Keratinocyte (primary cell): ENCODE measurements around the gene CDC34.

Experiments
- CTCF ChIP-seq, 3 experiments: IDR thresholded peaks in 1 of 3; conservative IDR thresholded peaks in 1 of 3; optimal IDR thresholded peaks in 1 of 3; 2 replicates in 2 of 3; 3 replicates in 1 of 3; pipeline versions ENCODE3 to v1.5.1; 2011; ENCODE audit warnings: low read length in 3 of 3, mild to moderate bottlenecking in 3 of 3, moderate library complexity in 2 of 3, control low read depth in 1 of 3, inconsistent platforms in 1 of 3; ENCODE audit not compliant: insufficient read depth in 2 of 3; ENCODE audit errors: extremely low read depth in 1 of 3
- EZH2 ChIP-seq: IDR thresholded peaks from one replicate; pipeline ENCODE4 v1.6.1; 2012; ENCODE audit warnings: inconsistent platforms, mild to moderate bottlenecking, low read length, moderate library complexity

DNA sequence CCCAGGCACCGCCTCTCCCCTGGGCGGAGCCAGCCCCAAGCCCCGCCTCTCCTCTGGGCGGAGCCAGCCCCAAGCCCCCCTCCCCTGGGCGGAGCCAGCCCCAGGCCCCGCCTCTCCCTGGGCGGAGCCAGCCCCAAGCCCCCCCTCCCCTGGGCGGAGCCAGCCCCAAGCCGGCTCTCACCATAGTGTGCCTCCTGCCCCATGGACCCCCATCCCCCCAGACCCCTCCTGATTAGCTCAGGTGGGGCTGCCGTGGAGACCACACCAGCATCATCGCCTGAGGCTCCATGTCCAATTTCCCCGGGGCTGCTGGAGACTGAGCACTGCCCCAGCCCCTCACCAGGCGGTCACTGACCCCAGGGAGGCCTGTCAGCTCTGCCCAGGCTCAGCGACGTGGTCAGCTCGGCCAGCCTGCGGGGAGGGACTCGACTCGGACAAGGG, 39.4 kb upstream of the CDC34 start:
- TF ChIP-seq CTCF (optimal IDR thresholded peaks at IDR 0.05 in 1 of 3, IDR thresholded peaks at IDR 0.05 in 1 of 3, conservative IDR thresholded peaks at IDR 0.05 in 1 of 3; ENCODE audit: extremely low read depth in 1 of 3, insufficient read depth in 2 of 3, low read length in 3 of 3) (no peak), EZH2 (no peak)
